ENCODE measurements around the gene UBASH3A. TPM values are rescaled to one million over a fixed set of nuclear protein-coding genes. Genes with fewer than 3 reads are reported as not detected.

The UBASH3A gene
- total RNA-seq, 1 donor from 2014 or later: under 0.01 TPM

- Histone ChIP-seq H3K27me3 (ENCODE audit: control insufficient read depth in 3 of 3, insufficient read depth in 3 of 3, low read length in 3 of 3) (peaks cover 0 to 2% (median 0%) of the 10 kb centered on the region in 3 donors), H3K27ac (ENCODE audit: low read depth, low read length) (peak overlapping the region; percentile 87), H3K9ac (ENCODE audit: low read depth in 1 of 3, low read length in 3 of 3) (peak overlapping the region; percentile 90 to 97 (median 92)), H3K36me3 (ENCODE audit: control insufficient read depth in 3 of 3, insufficient read depth in 3 of 3, low read length in 3 of 3) (no peaks in the 10 kb centered on the region), H3K4me3 (ENCODE audit: low read length in 3 of 3) (peak overlapping the region; percentile 83 to 89 (median 86)), H3K4me1 (ENCODE audit: control insufficient read depth in 3 of 3, insufficient read depth in 3 of 3, low read length in 3 of 3) (peaks cover 12 to 16% (median 13%) of the 10 kb centered on the region in 3 donors), H3K9me3 (ENCODE audit: control insufficient read depth in 3 of 3, low read length in 3 of 3) (no peaks in the 10 kb centered on the region)
Observed at GRCh38 chr21:42496839-42497202, 93.1 kb downstream of the UBASH3A start.

Small RNA genes lying within 50 kb of the gene (small RNA-seq; reads per million reads assigned to genes)
- gene RNU6-1149P: not detected

Other genes starting within 250 kb of the UBASH3A start
- 20.4 TPM for gene ABCG1, start 184.8 kb upstream of the UBASH3A start, total RNA-seq
- 5.2 TPM for gene TFF3, start 88.5 kb upstream of the UBASH3A start, total RNA-seq
- gene TFF2, start 52.9 kb upstream of the UBASH3A start, total RNA-seq: not detected
- gene TFF1, start 37.4 kb upstream of the UBASH3A start, total RNA-seq: not detected
- not detected for gene TMPRSS3, start 7.8 kb upstream of the UBASH3A start, total RNA-seq
- gene RSPH1, start 92.3 kb downstream of the UBASH3A start, total RNA-seq: not detected
- 2.1 TPM for gene SLC37A1, start 110.0 kb downstream of the UBASH3A start, total RNA-seq
- gene PDE9A, start 249.7 kb downstream of the UBASH3A start, total RNA-seq: 1.6 TPM